Bronchial epithelial cell (primary cell): ENCODE data around the gene CCDC66. TPM values are rescaled to one million over a fixed set of nuclear protein-coding genes. Genes with fewer than 3 reads are reported as not detected.

ENCODE experiments used
- DNase-seq: peaks from one replicate; pipeline ENCODE4 v3.0.0-alpha.2; 2010; ENCODE audit warnings: low read depth
- FAIRE-seq: peaks from 2 replicates; lab custom pipeline; 2011; peaks lifted over from hg19 to GRCh38; lab: Jason Lieb, UNC
- H3K27me3 ChIP-seq: 2 replicates; pipeline ENCODE4 v1.5.1; 2011; ENCODE audit warnings: low read length; ENCODE audit not compliant: control insufficient read depth, insufficient read depth
- H3K36me3 ChIP-seq: 2 replicates; pipeline ENCODE4 v1.5.1; 2011; ENCODE audit warnings: low read length; ENCODE audit not compliant: control insufficient read depth, insufficient read depth
- H3K4me3 ChIP-seq: 2 replicates; pipeline ENCODE4 v1.5.1; 2011; ENCODE audit warnings: mild to moderate bottlenecking, low read depth, low read length, control low read depth
- CTCF ChIP-seq: IDR thresholded peaks from 2 replicates; pipeline ENCODE4 v1.5.1; 2011; ENCODE audit warnings: mild to moderate bottlenecking, moderate library complexity, low read length, control low read depth, inconsistent platforms; ENCODE audit not compliant: insufficient read depth, severe bottlenecking
- total RNA-seq: library from RNA; depleted of rRNA; stranded (reverse); fragments of >200 nt; gene quantifications from 2 replicates; pipeline ENCODE4 v1.2.1, GENCODE V29; 2014

Gene CCDC66
- total RNA-seq, 1 donor from 2014 or later = 13.7 TPM

- H3K36me3 ChIP-seq = peaks cover 1% of the 10 kb centered on the region
- DNase-seq = no peak
- H3K4me3 ChIP-seq = no peak overlapping the region
- TF ChIP-seq CTCF = no peak
- no peaks in the 10 kb centered on the region for H3K27me3 ChIP-seq
- FAIRE-seq = no peak
Observed at GRCh38 chr3:56613016-56613415, 56.0 kb downstream of the CCDC66 start.

- no peak for TF ChIP-seq CTCF
- Histone ChIP-seq H3K4me3 (no peak overlapping the region), H3K36me3 (peaks cover 3% of the 10 kb centered on the region), H3K27me3 (no peaks in the 10 kb centered on the region)
- DNase-seq = no peak
- FAIRE-seq = no peak
Observed at GRCh38 chr3:56616478-56617006, 59.6 kb downstream of the CCDC66 start.

GRCh38 chr3:56620371-56620770, 63.4 kb downstream of the CCDC66 start:
- H3K4me3 ChIP-seq = no peak overlapping the region
- peaks cover 4% of the 10 kb centered on the region for H3K36me3 ChIP-seq
- peak; percentile 9 for DNase-seq
- TF ChIP-seq CTCF = no peak
- no peak for FAIRE-seq
- H3K27me3 ChIP-seq = no peaks in the 10 kb centered on the region

- no peak for TF ChIP-seq CTCF
- peaks cover 4% of the 10 kb centered on the region for H3K36me3 ChIP-seq
- DNase-seq (peak; percentile 65), FAIRE-seq (no peak)
- no peaks in the 10 kb centered on the region for H3K27me3 ChIP-seq
- H3K4me3 ChIP-seq = no peak overlapping the region
Observed at GRCh38 chr3:56621681-56622080, 64.7 kb downstream of the CCDC66 start.

- no peaks in the 10 kb centered on the region for H3K27me3 ChIP-seq
- peaks cover 4% of the 10 kb centered on the region for H3K36me3 ChIP-seq
- FAIRE-seq (no peak), DNase-seq (no peak)
- H3K4me3 ChIP-seq = no peak overlapping the region
- no peak for TF ChIP-seq CTCF
Observed at GRCh38 chr3:56622381-56622780, 65.4 kb downstream of the CCDC66 start.

GRCh38 chr3:56624725-56625124, 67.8 kb downstream of the CCDC66 start:
- DNase-seq (no peak), FAIRE-seq (no peak)
- H3K27me3 ChIP-seq = no peaks in the 10 kb centered on the region
- no peak for TF ChIP-seq CTCF
- H3K36me3 ChIP-seq = peaks cover 4% of the 10 kb centered on the region
- H3K4me3 ChIP-seq = no peak overlapping the region
